Measurements from ENCODE around the gene KDM4C. TPM values are rescaled to one million over a fixed set of nuclear protein-coding genes. Genes with fewer than 3 reads are reported as not detected.

The KDM4C gene
- polyA plus RNA-seq, 2 of the 4 experiments (the other 2 are of a cell fraction), result 9.6 to 15.6 TPM

GRCh38 chr9:7216004-7216841 lies 458.4 kb downstream of the KDM4C start:
- Histone ChIP-seq H3K4me3 (no peak overlapping the region), H3K4me2 (no peak overlapping the region), H3K4me1 (no peaks in the 10 kb centered on the region), H3K27ac (no peak overlapping the region), H3K9me3 (0 out of 3 replicates have a peak, but pooled peaks cover 5% of the 10 kb centered on the region)
- ATAC-seq (peak in 1 of 2 experiments; percentile 77; a peak in 3 of 6 replicates), FAIRE-seq (no peak), DNase-seq (ENCODE audit: low read depth in 1 of 2, low spot score in 1 of 2) (peak in 1 of 2 experiments; percentile 36)
- ChIA-PET CTCF (interaction anchor here (0.6 to 1.0 kb wide), 3 partner anchors 23 to 389 kb away, joined by 3 read pairs; no protein-coding TSS in a partner anchor), POLR2A (no interaction called here)
- WGBS (ENCODE audit: missing lambda C conversion rate), result 14% methylated on average over 7 of the region's 7 CpGs
- TF ChIP-seq, protein P1, sequence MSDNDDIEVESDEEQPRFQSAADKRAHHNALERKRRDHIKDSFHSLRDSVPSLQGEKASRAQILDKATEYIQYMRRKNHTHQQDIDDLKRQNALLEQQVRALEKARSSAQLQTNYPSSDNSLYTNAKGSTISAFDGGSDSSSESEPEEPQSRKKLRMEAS (IDR thresholded peaks at IDR 0.05), result no peak
- TF ChIP-seq CBX2 (IDR thresholded peaks at IDR 0.05; ENCODE audit: borderline replicate concordance, low read depth), result no peak
- no peak for TF ChIP-seq FOSL2 (IDR thresholded peaks at IDR 0.05)
- TF ChIP-seq FOSL2 (CRISPR knock-in tag; IDR thresholded peaks at IDR 0.05), result peak; percentile 50
- no peak for TF ChIP-seq NPAS2 (CRISPR knock-in tag; IDR thresholded peaks at IDR 0.05; ENCODE audit: borderline replicate concordance)
- TF ChIP-seq, protein P2, sequence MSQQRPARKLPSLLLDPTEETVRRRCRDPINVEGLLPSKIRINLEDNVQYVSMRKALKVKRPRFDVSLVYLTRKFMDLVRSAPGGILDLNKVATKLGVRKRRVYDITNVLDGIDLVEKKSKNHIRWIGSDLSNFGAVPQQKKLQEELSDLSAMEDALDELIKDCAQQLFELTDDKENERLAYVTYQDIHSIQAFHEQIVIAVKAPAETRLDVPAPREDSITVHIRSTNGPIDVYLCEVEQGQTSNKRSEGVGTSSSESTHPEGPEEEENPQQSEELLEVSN (IDR thresholded peaks at IDR 0.05; ENCODE audit: borderline replicate concordance, low read depth), result no peak

DNA sequence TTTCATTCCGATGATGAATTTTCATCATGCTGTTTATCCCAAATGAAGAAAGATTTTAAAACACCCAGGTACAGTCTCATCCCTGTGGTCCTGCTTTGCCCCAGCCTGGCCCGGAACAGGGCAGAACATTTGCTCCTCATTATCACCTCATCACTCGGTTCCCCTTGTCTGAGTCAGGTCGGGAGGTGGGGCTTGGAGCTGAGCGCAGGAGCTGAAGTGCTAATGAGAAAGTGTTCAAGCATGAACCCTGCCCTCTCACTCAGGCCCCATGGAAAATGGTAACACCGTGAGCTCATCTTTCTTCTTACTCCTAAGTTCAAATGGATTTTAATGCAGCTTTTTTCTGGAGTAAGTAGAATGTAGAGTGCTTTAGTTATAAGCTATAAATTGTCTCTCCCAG lies 466.2 kb downstream of the KDM4C start:
- WGBS (ENCODE audit: missing lambda C conversion rate), result 43% methylated on average over 6 of the region's 6 CpGs
- FAIRE-seq (no peak), DNase-seq (ENCODE audit: low read depth in 1 of 2, low spot score in 1 of 2) (no peak), ATAC-seq (no peak)
- POLR2A ChIA-PET, result no interaction called here
- Histone ChIP-seq H3K27ac (no peak overlapping the region), H3K4me2 (no peak overlapping the region), H3K9me3 (no peaks in the 10 kb centered on the region), H3K4me1 (no peaks in the 10 kb centered on the region), H3K4me3 (no peak overlapping the region)
- CTCF ChIA-PET, result interaction anchor here (0.9 to 1.7 kb wide), 3 partner anchors 10 to 29 kb away, joined by 3 to 5 read pairs (median 3); no protein-coding TSS in a partner anchor
- TF ChIP-seq NR3C1 (IDR thresholded peaks at IDR 0.05) (no peak), BHLHE40 (IDR thresholded peaks at IDR 0.05; ENCODE audit: low read depth, low read length) (no peak), ZNF302 (CRISPR knock-in tag; IDR thresholded peaks at IDR 0.05) (no peak), SMC3 (IDR thresholded peaks at IDR 0.05) (no peak), CEBPB (IDR thresholded peaks at IDR 0.05) (no peak), HOXB13 (CRISPR knock-in tag; IDR thresholded peaks at IDR 0.05; ENCODE audit: low read depth) (no peak), FOSB (CRISPR knock-in tag; IDR thresholded peaks at IDR 0.05) (no peak)

Small RNAs within 50 kb of the gene (small RNA-seq; reads per million reads assigned to genes)
- 0 to 0.19 (median 0) reads per million in 6 experiments for gene SNRPEP2

Other genes starting within 250 kb of the KDM4C start
- gene GLDC, start 112.2 kb upstream of the KDM4C start, polyA plus RNA-seq (2011; rRNA removed), result 18.8 and 20.6 TPM in 2 replicates
- 16.7 to 18.9 TPM (median 17.4 TPM) in 3 replicates for gene GLDC, start 112.2 kb upstream of the KDM4C start, polyA plus RNA-seq (2017; fragmentation: RNase III; extraction: RNeasy Plus Mini Kit Qiagen cat#74134 plus additional on column Dnase treatment)

All from A549 (cell line).